Activated T-cell treated with anti-CD3 and anti-CD28 coated beads for 24 hours (primary cell): Measurements from ENCODE around the gene ERC1.
"Not testable (repeated sequence)": the region's sequence is repeated elsewhere in the genome, so short reads cannot be mapped to it uniquely, and the experiment has no call there.

Experiments used
- DNase-seq: peaks from one replicate; pipeline ENCODE4 v3.0.0-alpha.2; 2020; ENCODE audit warnings: low read depth

ERC1 gene

DNA sequence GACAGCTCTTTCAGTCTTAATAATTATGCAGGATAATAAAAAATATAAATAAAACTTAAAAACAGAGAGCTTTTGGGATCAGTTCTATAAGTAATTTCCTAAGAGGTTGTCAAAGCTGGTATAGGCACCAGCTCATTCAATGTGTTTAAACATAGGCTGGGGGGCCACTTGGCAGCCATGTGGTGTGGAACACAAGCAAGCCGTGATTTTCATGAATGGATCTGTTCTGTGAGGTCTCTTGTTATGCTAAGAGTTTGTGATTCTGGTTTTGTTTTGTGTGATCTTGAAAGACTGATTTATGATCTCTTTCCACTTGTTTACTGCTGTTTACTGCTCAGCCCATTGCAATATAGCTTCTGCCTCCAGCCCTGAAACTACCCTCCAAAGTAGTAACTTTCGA lies 362.4 kb downstream of the ERC1 start:
- DNase-seq: no peak

DNA sequence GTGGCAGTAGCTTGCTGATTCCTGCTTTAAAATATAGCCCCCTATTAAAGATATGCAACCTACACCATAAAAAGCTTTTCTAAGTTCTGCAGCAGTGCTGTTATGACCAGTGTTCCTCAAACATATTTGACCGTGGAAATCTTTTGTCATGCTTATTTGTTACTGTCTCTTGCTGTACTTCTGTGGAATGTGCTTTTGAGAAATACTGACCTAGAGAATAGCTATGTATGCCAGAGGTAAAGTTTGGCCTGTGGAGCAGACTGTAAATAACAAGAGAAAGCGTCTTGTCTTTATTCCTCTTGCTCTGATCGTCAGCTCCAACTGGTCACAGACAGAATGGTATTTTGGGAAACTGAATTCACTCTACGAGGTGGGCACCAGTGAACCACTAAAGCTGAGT lies 364.4 kb downstream of the ERC1 start:
- DNase-seq: no peak

DNA sequence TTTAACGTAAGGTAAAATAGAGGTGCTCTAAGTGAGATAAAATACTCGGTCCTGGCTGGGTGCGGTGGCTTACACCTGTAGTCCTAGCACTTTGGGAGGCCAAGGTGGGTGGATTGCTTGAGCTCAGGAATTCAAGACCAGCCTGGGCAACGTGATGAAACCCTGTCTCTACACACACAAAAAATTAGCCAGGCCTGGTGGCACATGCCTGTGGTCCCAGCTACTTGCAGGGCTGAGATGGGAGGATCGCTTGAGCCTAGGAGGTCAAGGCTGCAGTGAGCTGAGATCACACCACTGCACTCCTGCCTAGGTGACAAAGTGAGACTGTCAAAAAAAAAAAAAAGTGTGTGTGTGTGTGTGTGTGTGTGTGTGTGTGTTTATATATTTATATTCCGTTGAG lies 364.8 kb downstream of the ERC1 start:
- not testable (repeated sequence) for DNase-seq

DNA sequence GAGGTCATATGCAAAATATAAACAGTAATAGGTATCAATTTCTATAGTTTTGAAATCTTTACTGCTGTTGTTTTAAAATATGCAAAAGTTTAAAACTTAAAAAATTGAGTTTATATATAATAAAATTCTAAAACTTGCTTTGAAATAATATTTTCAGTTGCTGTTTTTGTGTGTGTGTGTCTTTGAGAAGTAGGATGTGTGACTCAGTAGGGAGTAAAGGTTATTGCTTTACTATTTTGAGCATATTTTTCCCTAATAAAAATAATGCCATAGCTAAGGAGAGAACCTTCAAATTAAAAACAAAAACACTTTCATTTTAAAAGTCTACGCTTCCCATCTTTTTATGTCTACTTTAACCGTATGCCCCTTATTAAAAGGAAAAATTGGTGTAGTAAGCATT lies 365.3 kb downstream of the ERC1 start:
- DNase-seq: no peak

DNA sequence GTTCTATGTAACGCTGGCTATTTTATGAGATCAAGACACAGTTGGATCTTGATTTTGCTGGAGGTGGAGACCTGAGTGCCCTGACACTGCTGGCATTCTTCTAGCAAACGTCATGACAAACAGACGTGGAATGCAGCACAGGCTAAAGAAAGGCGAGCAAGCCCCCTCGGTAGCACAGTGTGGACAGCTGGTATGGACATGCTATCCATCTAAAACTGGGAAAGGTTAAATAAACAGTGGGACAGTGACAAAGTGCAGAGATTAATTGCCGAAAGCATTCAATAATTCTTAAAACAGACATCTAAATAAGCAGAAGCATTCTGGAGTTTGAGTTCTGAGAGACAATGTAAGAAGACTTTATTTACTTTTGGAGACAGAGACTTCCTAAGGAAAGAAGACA lies 366.1 kb downstream of the ERC1 start:
- DNase-seq: no peak

DNA sequence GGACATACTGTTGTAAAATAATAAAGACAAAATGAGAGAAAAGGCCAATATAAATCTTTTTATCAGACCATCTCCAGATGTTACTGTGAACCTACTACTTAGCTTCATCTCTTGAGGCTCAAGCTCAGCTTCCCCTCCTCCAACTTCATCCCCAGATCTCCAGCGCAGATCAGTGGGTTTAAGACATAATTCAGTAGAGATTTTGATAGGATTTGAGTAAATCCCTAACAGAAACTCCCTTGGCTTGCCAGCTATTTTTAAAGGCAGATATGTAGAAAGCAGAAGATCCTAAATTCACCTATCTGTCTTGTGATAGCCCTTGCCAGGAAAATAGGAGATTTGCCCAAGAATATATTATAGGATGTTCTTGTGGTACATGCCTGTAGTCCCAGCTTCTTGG lies 366.7 kb downstream of the ERC1 start:
- DNase-seq: no peak

DNA sequence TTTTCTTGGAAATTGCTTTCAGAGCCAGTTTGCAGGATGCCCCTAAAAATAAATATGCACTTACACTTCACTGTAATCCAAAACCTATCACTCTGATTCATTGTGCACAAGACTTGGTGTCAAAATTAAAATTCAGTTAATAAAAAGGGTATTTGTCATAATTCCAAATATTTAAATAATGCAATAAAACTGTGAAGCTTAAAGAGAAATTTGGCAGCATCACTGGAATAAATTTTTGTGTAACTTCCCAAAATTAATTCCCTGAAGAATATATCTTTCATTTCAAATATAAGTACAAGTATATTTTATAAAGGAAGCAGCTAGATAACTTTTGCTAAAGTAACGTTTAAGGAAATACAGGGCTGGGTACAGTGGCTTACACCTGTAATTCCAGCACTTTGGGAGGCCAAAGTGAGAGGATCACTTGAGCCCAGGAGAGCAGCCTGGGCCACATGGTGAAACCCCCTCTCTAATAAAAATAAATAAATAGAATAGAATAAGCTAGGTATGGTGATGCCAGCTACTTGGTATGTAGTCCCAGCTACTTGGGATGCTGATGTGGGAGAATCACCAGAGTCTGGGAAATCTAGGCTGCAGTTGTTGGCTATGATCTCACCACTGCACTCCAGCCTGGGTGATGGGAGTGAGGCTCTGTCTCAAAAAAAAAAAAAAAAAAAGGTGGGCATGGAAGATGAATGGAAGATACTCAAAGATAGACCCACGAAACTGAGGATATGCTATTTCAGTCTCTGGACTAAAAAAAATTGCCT lies 369.6 kb downstream of the ERC1 start:
- no peak for DNase-seq

DNA sequence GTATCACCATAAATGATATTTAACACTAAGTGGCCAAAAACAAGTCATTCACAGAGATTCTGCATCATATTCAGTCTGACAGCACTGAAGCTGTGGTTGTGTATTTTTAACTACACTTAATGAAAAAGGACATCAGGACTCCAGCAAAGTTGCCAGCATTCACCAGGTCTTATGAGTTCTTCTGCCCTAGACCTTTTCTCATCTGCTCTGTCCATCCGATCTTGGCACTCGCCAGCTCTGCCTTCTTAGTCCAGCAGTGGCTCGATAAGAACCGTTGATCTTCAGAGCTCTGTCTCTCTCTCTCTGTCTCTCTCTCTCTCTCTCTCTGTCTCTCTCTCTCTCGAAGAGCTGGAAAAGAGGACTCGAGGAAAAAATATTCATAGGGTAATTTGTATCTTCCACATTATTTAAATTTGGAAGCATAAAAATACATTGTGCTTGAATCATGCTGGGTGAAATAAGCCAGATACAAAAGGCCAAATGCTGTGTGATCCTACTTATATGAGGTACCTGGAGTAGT lies 371.2 kb downstream of the ERC1 start:
- no peak for DNase-seq

DNA sequence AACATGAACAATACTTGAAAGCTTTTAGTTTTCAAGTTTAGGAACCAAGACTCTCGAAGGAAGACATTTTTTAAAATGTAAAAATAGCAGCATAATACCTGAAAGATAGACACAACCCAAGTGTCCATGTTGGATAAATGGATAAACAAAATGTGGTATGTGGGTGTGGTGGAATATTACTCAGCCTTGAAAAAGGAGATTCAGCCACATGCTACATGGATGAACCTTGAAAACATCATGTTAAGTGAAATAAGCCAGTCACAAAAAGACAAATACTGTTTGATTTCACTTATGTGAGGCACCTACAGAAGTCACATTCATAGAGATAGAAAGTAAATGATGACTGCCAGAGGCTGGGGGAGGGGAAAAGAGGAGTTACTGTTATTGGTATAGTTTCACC lies 374.7 kb downstream of the ERC1 start:
- DNase-seq: no peak

DNA sequence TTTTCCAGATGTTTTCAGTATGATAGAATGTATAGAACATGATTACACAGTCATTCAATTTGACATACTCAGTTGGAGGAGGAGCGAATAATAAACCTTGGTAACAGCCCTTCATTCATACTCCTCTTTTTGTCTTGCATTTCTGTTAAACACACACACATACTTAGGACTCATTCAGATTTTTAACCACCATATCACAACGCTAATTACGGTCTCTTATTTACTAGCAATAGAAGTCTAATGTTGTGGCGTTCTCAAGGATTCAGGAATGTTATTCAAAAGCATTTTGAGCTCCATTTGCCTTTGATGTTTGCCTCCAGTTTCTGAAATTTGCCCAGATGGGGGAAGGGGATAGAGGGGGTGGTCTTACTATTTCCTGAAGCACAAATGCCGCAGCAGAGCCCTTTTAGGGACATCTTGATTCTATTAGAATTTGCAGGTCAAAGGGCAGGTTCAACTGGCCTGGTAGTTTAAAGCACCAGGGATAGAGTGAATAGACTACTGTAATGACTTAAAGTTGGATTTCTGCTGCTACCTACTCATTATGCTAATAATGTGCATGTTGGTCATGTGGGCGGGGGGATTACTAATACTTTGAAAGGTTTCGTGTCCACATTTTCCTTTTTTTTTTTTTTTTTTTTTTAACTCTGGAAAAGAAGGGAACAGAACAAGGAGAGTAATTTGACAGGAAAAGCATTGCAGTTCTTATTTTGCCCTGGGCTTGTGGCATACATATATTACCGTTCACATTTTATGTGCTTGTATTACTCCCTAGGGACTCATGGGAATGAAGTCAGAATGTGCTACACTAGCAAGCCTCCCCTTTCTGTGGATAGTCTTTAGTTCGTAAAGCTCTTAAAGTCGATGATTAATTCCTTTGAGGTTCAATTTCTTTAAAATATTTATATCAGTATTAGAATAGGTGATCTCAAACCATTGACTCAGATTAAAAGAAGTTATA lies 376.6 kb downstream of the ERC1 start:
- no peak for DNase-seq

DNA sequence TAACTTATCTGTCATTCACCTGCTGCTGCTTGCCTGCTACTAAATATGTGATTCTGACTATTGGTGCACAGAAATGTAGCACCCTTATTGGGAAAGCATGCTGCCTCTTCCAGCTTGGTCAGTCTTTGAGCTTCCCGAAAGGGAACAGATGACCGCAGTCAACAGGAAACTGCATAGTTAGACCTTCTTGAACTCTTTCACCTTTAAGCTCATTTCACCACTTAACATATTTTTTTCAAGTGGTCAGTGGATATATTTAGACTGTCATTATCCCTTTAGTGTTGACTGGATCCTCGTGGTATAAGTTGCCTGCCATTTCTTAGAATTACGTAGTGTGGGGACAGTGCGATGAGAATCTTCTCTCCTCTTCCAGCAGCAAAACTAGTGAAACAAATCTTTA lies 378.4 kb downstream of the ERC1 start:
- DNase-seq: no peak

DNA sequence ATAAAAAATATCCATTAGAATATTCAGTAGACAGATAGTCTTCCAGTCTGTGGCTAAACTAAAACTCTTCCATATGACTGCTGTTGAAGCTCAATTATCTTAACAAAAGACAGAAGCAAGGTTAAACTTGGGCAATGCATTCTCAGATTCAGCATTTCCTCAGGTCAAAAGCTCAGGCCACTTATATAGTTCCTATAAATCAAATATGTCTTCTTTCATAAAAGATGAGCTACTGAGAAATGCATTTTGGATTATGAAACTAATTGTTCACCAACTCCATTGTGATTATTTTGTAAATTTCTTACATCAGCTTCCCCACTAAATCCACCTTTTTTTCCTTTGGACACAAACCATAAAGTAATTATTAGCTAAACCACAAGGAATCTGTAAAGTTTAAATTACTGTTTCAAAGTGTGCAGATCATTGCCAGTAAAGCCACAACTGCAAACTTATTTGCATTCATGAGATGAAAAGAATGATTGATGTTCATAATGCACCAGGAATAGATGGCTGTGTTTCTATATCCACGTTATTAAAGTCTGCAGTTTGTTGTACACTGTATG lies 379.0 kb downstream of the ERC1 start:
- no peak for DNase-seq

DNA sequence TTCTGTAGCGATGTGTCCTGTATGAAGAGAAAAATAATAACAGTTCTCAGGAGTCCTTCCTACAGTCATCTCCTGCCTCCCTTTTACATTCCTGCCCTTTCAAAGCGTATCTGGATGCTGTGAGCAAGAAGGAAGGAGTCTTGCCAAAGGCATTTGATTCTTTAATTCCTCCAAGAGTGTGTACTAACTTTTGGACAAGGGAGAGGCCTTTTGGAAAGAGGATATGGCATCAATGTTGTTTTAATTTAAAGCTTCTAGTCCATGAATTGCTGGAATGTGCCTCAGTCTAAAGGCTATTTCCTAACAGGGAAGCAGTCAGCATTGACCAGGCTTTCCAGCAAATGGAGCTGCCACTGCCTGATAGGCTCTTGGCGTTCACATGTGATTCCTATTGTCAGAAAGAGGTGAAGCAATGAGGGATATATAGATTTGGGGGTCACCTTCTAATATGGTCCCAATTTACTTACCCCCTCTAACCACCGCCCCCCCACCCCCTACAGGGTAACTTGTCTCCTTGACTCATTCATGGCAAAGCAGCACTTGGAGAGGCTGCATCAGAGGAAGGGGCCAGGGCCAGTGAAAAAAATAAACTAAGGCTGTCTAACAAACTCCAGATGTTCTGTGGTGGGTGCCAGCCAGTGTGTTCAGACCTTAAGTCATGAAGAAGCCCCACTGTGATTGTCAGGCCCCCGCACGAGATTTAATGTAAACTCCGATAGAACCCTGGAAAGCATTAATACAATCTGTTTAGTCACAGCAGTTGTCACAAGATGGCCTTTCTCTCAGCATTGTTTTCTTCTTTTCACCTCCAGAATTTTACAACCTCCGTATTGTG lies 383.1 kb downstream of the ERC1 start:
- no peak for DNase-seq

DNA sequence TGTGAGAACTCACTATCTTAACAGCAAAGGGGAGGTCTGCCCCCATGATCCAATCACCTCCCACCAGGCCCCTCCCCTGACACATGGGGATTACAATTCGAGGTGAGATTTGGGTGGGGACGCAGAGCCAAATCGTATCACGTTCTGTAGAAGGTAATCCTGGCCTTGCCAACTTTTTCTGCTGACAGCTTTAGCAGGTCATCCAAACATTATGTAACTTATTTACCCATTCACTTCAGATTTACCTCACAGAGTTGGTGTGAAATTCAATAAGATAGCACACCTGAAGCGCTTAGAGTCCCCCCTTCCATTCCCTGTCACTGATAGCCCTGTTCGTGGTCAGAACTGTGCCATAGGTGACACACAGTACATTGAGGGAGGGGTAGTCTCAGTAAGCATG lies 384.3 kb downstream of the ERC1 start:
- DNase-seq: no peak

DNA sequence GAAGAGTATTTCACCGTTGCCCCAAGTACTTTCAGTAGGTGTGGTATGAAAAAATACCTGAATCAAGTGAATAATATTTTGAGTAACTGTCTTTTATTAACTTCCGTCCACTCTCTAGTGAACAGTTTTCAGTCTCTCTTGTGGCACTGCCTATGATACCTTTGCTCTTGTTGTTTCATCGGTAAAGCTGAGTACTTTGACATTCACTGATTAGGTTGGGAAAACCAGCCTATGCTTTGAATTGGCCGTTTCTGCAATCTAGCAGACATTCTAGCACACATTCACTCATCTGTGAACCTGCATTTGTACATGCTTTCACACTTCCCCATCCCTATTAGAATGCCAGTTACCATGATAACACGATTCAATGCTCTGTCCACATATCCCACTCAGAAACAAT lies 386.1 kb downstream of the ERC1 start:
- DNase-seq: no peak

DNA sequence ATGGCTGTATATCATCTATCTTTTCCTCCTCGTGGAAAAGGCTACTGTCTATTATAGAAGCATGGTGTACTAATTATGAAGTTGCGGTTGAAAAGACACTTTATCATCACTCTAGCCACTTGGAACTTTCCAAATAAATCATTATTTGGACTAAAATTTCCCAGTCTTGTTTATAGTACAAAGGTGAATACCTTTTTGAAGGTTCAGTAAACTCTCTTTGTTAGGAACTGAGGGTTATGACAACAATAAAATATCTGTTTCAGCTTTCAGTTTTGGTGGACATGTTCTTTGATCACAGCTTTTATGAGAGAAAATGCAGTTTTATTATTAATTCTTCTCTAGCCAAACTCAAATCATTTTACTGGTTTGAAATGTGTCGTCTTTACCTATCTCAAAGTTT lies 386.7 kb downstream of the ERC1 start:
- DNase-seq: no peak

DNA sequence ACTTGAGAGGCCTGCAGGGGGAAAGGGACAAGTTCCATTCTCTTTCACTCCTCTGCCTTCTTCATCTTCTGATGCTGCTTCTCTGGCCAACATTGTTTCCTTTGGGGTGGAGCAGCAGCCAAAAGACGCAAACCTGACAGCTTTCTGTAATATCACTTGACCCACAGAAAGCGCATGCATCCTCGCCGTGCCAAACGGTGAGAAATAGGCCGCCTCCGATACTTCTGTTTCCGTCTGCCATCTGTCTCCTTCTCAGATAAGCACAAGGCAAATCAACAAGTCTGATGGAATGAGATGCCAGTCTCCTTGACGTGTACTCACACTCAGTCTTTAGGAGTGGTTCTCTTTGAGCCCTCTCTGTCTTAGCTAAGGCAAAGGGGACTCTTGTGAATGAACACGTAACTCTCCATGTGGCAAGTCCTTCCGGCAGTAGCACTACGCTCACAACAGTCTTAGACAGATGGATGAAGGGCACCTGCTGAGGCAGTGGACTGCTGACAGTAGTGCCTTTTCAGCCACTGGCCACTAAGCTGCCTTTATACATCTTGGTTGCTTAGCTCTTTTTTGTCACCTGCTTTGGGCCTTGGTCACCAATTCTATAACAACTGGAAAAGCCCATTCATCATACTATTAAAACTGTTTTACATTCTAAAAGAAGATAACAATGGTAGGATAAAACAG lies 389.3 kb downstream of the ERC1 start:
- no peak for DNase-seq

DNA sequence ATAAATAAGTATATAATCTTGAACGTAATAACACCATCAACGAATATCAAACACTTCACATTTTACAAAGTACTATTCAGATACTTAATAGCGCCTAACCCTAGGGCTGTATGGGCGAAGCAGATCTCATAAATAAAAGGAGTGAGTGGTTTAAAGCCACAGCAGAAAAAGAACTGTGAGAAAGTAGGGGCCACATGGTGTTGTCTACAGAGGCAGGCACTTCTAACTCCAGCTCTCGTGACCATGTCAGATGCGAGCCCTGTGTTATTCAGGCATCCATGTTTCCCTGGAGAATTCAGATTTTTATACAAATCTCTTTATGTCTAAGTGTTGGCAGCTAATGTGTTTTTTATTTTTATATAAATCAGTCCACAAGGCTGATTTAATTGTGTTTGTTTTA lies 391.1 kb downstream of the ERC1 start:
- no peak for DNase-seq

DNA sequence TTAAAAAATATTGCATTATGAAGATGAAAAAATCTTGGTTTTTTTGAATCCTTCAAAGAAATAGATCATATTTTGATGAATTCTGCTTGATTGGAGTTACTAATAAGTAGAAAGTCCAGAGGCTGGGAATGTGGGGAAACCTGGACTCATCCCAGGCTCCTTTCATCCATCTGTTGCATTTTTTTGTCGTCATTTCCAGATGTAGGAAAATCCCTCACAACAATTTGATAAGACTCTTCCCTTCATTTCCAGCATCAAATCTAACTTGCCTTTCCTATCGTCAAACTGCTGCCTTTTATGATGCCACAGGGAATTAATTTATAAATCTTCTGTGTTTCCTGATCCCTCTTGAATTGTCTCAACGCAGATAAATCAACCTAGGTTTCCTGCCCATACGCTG lies 391.8 kb downstream of the ERC1 start:
- no peak for DNase-seq

DNA sequence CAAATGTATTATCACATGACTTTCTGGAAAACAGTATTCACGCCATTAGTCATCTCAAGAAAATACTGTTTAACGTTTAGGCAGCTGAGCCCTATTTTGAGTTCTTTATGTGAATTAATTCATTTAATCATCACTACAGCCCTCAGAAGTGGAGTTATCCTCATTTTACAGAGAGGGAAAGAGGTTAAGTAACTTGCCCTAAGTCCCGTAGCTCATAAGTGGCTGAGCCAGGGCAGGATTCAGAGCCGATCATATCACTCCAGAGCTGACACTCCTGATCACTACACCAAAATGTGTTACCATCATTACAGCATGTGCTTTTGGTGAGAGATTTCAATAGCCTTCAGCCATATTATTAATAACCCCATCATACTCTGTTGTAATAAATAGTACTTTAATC lies 392.7 kb downstream of the ERC1 start:
- no peak for DNase-seq

DNA sequence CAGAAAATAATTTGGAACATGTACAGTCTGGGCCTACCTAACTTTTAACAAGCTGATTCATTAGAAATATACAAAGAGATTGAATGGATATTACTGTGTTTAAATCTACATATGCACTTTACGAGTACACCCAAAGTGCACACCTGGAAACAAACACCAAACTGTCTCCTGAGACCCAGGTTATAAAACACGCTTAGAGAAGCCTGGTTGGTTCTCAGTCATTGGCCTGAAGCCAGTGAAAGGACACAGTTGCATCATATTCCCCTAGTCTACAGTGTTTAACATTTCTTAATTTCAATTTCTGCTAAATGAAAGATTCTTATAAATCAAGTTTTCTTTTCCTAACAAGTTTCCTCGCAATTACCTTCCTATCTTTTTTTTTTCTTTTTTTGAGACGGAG lies 393.9 kb downstream of the ERC1 start:
- DNase-seq: no peak
